Measurements from ENCODE around the gene AFF3. TPM values are rescaled to one million over a fixed set of nuclear protein-coding genes. Genes with fewer than 3 reads are reported as not detected.

The AFF3 gene
- total RNA-seq, 1 donor from 2014 or later: 44.6 TPM

DNA sequence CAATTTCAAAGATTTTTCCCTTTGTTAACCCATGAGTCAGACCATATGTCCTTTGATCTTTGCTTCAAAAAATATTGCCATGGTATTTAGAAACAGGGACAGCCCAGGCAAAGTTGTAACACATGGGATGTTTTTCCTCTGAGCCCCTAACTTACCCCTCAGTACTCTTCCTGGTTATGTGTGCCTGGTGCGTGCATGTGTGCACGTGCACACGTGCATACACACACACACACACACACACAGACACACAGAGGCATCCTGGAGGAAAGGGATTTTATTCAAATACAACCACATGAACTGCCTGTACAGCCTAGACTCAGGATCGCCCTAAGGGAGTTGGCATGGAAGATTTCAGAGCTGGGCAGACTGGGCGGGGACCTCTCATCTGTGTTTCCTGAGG is 5.1 kb downstream of the AFF3 start:
- H3K4me1 ChIP-seq: no peaks in the 10 kb centered on the region
- TF ChIP-seq, protein P1, sequence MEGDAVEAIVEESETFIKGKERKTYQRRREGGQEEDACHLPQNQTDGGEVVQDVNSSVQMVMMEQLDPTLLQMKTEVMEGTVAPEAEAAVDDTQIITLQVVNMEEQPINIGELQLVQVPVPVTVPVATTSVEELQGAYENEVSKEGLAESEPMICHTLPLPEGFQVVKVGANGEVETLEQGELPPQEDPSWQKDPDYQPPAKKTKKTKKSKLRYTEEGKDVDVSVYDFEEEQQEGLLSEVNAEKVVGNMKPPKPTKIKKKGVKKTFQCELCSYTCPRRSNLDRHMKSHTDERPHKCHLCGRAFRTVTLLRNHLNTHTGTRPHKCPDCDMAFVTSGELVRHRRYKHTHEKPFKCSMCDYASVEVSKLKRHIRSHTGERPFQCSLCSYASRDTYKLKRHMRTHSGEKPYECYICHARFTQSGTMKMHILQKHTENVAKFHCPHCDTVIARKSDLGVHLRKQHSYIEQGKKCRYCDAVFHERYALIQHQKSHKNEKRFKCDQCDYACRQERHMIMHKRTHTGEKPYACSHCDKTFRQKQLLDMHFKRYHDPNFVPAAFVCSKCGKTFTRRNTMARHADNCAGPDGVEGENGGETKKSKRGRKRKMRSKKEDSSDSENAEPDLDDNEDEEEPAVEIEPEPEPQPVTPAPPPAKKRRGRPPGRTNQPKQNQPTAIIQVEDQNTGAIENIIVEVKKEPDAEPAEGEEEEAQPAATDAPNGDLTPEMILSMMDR (IDR thresholded peaks at IDR 0.05): no peak
- DNase-seq (no peak), ATAC-seq (no peak)
- H3K9me3 ChIP-seq: no peaks in the 10 kb centered on the region
- intact Hi-C loops (cut with DNase I): no loop called here
- no peaks in the 10 kb centered on the region for H3K36me3 ChIP-seq
- no peak overlapping the region for H3K4me3 ChIP-seq
- no peak overlapping the region for H3K27ac ChIP-seq
- no peaks in the 10 kb centered on the region for H3K27me3 ChIP-seq

DNA sequence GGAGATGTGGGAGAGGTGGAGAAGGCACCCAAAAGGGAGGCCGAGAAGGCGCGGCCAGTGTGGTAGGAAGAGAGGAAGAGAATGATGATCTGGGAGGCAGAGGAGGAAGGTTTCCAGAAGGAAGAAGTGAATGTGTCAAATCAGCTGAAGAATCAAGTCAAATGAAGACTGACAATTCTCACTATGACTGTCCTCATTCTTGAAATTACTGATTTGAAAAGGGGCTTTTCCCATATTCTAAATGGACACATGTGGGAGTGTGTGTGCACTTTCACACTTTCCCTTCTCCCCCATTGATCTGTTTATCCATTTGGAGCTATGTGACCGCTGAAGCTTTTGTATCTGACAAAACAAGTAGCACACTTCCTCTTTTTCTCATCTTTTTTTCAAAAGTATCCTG is 6.1 kb downstream of the AFF3 start:
- Histone ChIP-seq H3K9me3 (no peaks in the 10 kb centered on the region), H3K4me3 (no peak overlapping the region), H3K4me1 (no peaks in the 10 kb centered on the region), H3K36me3 (no peaks in the 10 kb centered on the region), H3K27ac (no peak overlapping the region), H3K27me3 (no peaks in the 10 kb centered on the region)
- no peak for DNase-seq
- TF ChIP-seq, protein P1 (IDR thresholded peaks at IDR 0.05): no peak
- intact Hi-C loops (cut with DNase I): no loop called here
- ATAC-seq: no peak

DNA sequence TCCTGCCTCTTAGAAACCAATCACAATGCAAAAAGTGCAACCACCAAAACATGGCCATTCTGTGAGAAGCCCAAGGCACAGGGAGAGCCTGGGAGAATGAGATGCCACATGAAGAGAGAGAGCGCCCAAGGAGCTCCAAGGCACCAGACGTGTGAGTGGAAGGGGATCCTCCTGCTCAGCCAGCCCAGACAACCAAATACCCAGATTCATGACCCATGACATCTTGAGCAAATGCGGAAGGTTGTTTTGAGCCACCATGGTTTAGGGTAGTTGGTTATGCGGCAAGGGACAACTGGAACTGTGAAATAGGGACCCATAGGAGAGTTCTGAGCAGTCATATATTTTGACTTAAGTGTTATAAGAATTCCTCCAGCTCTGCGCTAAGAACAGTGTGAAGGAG is 7.0 kb downstream of the AFF3 start:
- Histone ChIP-seq H3K9me3 (no peaks in the 10 kb centered on the region), H3K4me3 (no peak overlapping the region), H3K27me3 (no peaks in the 10 kb centered on the region), H3K36me3 (no peaks in the 10 kb centered on the region), H3K27ac (no peak overlapping the region), H3K4me1 (no peaks in the 10 kb centered on the region)
- ATAC-seq (no peak), DNase-seq (no peak)
- TF ChIP-seq, protein P1 (IDR thresholded peaks at IDR 0.05): no peak
- intact Hi-C loops (cut with DNase I): no loop called here

DNA sequence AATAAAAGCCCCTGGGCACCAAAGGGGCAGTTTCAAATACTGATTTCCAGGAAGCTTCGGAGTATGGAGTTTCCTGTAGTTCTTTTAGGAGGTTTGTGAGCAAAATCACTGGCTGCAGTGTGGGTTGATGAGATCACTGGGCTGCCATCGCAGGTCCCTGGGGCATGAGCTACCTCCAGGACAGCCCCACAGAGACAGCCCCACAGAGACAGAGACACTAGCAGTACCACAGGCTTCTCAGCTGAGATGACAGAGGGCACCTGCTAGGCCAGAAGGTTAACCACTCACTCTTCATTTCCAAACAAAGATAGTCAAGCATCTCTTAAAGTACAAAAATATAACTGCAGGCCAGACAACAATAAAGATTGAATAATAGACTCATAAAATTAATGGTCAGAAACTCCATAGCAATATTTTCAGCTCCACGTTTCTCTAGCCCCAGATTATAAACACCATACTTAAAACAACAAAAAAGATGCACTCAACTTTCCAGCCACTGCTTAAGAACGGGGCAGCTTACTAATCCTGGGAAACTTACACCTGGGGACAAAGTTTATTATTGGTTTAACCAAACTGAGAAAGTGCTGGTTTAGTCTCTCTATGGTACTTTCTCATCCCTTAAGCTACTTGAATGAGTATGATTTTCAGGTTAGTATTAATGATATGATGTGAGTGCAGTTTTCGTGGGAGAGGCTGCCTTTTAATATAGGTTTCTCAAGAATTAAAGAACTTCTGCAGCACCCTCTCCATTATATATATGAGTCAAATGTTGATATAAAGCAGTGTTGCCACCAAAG is 11.6 kb downstream of the AFF3 start:
- Histone ChIP-seq H3K4me1 (no peaks in the 10 kb centered on the region), H3K9me3 (no peaks in the 10 kb centered on the region), H3K27ac (no peak overlapping the region), H3K4me3 (no peak overlapping the region), H3K27me3 (no peaks in the 10 kb centered on the region), H3K36me3 (no peaks in the 10 kb centered on the region)
- TF ChIP-seq, protein P1 (IDR thresholded peaks at IDR 0.05): no peak
- ATAC-seq (no peak), DNase-seq (no peak)
- intact Hi-C loops (cut with DNase I): no loop called here

DNA sequence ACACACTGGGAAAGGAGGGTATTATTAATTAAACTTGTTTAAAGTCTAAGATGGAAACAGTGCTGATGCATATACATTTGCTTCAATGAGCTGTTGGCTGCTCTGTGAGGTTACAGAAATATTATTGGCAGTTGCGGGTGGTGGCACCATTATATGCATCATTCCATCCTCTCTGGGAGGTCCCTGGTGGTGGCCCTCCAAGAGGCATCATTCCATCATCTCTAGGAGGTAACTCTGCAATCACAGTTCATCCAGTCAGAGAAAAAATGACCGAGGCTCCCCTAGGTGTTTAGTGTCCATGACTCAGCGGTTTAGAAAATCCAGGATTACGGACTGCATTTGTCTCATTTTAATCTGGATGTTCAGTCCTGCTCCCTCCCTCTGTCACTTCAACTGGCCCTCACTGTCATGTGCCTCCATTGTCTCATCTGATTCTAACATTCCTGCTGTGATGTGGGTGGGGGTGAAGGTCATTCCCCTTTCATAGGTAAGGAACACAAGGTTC is 15.4 kb downstream of the AFF3 start:
- TF ChIP-seq, protein P1 (IDR thresholded peaks at IDR 0.05): no peak
- H3K9me3 ChIP-seq: no peaks in the 10 kb centered on the region
- no peaks in the 10 kb centered on the region for H3K4me1 ChIP-seq
- no peak overlapping the region for H3K4me3 ChIP-seq
- no peak overlapping the region for H3K27ac ChIP-seq
- ATAC-seq (no peak), DNase-seq (no peak)
- H3K27me3 ChIP-seq: no peaks in the 10 kb centered on the region
- H3K36me3 ChIP-seq: no peaks in the 10 kb centered on the region
- intact Hi-C loops (cut with DNase I): no loop called here
